CD4-positive, alpha-beta T cell treated with Interferon gamma for 1 hour (primary cell): Measurements from ENCODE around the gene MAN2A2.
"Not testable (repeated sequence)": the region's sequence is repeated elsewhere in the genome, so short reads cannot be mapped to it uniquely, and the experiment has no call there.

Source experiments
- DNase-seq: peaks from one replicate; pipeline ENCODE4 v3.0.0-alpha.2; 2020

The MAN2A2 gene

DNA sequence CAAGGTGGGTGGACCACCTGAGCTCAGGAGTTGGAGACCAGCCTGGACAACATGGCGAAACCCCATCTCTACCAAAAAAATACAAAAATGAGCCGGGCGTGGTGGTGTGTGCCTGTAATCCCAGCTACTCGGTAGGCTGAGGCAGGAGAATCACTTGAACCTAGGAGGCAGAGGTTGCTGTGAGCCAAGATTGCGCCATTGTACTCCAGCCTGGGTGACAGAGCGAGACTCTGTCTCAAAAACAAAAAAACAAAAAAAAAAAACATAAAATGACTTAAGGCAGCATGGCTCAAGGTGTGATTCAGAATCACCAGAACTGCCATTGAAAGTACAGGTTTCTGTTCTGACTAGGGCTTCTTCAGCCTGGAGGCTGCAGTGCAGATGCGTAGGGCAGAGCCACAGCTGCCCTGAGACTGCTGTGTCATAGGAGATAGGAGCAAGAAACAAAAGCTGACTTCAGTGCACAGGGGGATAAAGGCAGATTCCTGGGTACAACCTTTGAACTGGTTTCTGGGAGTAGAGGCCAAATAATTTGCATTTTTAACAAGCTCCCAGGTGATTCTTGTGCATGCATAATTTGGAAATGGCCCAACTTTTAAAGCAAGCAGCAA is 19.7 kb downstream of the MAN2A2 start:
- not testable (repeated sequence) for DNase-seq

- no peak for DNase-seq
Observed at GRCh38 chr15:90924375-90924774, 21.3 kb downstream of the MAN2A2 start.

- DNase-seq = not testable (repeated sequence)
Observed at GRCh38 chr15:90926766-90927165, 23.7 kb downstream of the MAN2A2 start.

GRCh38 chr15:90928106-90928505 is 25.0 kb downstream of the MAN2A2 start:
- not testable (repeated sequence) for DNase-seq

- DNase-seq = no peak
Observed at GRCh38 chr15:90929246-90930019, 26.3 kb downstream of the MAN2A2 start.

- no peak for DNase-seq
Observed at GRCh38 chr15:90930861-90931574, 27.9 kb downstream of the MAN2A2 start.

GRCh38 chr15:90931575-90931827 is 28.4 kb downstream of the MAN2A2 start:
- DNase-seq = no peak

DNA sequence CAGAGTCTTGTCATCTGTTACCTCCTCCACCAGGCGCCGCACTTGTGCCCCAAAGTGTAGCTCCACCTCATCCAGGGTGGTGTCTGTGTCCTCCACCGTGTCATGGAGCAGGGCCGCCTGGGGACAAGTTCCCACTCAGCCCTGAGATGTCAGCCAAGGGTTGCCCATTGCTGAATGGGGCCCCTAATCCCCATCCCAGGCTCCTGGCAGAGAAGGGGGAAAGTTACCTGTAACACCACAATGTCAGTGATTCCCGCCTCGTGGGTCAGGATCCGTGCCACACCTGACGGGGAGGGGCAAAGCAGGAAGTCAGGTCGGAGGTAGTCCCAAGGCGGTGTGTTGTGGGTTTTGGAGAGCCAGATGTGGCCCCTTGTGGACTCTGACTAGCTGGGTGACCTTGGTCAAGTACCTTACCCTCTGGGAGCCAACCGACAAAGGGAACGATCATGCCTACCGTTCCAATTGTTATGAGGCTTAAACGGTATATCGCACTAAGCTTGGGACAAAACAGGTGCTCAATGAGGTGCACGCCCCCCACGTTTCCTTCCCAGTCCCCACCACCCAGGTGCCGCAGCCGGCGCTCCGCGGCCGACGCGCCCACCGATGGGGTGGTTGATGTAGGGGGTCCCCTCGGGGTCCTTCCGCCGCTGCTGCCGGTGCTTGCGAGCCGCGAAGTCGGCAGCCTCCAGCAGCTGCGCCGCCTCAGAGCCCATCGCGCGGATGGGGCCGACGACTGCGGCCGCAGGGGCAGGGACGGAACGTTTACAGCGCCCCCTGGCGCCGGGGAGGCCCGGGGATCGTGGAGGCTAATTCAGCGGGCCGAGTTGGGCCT is 28.9 kb downstream of the MAN2A2 start, which contains the start of gene HDDC3:
HDDC3 (minus strand) TSS at position 722 of the 832 bp plus-strand sequence; CDS start at position 713, 9 bp downstream.
- peak; percentile 86 for DNase-seq

DNA sequence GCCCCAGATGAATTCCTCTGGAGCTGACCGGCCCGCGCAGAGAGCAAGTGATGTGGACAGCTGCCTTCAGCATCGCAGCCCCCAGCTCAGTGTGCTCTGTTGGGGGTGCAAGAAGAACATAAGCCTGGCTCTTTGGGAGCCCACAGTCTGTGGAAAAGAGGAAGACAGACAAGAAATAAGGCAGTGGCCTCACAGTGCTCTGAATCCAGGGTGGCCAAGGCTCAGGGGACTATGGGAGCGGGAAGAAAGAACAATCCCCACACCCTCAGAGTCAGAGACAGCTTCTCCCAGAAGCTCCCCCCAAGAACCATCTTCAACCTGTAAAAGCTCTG is 29.5 kb downstream of the MAN2A2 start:
- no peak for DNase-seq

DNA sequence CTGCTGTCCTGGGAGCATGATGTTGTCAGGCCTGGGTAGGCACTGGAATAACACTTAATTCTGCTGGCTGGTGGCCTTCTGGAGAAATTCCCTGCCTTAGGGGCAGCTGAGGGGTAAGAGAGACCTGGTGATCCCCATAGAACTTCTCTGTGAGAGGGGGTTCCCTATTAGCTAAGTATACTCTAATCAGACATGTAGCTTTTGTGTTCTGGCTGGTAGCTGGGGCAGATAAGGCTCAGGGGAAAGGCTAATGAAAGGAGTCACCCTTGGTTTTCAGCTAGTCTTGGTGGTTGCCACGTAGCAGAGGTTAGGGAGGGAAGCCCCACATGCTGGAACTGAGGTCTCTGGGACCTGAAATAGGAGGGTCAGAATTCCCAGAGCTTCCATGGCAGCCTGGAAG is 30.2 kb downstream of the MAN2A2 start:
- DNase-seq = no peak

GRCh38 chr15:90934256-90934948 is 31.3 kb downstream of the MAN2A2 start:
- peak; percentile 85 for DNase-seq

GRCh38 chr15:90934949-90935751 is 32.0 kb downstream of the MAN2A2 start, which contains the start of gene UNC45A:
Gene UNC45A, plus strand, starts transcription at chr15:90935285. Its CDS starts 40 bp downstream, at chr15:90935325.
- peak; percentile 92 for DNase-seq

DNA sequence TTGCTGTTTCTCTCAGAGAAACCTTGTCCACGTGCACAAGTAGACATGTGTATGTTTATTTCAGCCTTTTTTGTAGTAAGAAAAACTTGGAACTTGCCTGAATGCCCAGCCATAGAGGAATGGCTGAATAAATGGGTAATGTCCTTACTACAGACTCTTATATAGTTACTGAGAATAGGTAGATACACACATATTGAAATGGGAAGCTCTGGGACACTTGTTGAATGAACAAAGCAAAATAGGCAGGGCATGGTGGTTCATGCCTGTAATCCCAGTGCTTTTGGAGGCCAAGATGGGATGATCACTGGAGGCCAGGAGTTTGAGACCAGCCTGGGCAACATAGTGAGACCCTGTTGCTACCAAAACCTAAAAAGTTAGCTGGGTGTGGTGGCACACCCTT is 33.7 kb downstream of the MAN2A2 start:
- no peak for DNase-seq

DNA sequence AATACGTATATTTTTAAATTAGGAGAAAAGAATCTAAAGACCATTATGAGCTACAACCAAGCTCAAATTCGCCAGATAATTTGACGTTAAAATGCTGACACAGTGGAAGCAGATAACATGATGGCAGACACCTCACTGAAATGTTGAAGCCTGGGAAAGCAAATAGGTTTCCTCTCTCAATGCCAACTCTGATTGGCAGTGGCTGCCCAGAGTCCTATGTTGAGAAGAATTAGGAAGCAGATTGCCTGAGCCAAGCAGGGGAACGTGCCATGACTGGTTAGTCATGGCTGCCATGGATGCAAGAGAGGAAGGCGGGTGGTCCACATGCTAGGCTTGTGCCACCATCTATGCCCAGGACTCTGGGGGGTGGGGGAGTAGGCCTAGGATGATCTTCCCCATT is 35.2 kb downstream of the MAN2A2 start:
- no peak for DNase-seq

GRCh38 chr15:90939756-90940155 is 36.7 kb downstream of the MAN2A2 start:
- no peak for DNase-seq

DNA sequence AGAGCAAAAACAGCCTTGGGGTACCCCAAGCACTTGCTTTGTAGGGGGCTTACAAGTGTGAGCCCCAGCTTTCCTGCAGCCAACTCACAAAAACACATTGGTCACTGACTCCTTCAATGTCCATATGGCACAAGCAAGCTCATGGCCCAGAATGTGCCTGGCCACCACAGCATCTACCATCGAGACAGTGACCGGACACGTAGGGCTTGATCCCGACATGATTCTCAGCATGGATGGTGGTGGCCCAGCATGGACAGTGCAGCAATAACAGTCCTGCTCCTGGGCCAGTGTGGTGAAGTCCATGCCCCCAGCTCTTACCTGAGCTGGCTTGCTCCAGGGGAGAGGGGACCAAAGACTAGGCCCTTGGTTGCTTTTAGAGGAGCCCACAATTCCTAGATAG is 37.9 kb downstream of the MAN2A2 start:
- no peak for DNase-seq

- DNase-seq = no peak
Observed at GRCh38 chr15:90942354-90943120, 39.4 kb downstream of the MAN2A2 start.

DNA sequence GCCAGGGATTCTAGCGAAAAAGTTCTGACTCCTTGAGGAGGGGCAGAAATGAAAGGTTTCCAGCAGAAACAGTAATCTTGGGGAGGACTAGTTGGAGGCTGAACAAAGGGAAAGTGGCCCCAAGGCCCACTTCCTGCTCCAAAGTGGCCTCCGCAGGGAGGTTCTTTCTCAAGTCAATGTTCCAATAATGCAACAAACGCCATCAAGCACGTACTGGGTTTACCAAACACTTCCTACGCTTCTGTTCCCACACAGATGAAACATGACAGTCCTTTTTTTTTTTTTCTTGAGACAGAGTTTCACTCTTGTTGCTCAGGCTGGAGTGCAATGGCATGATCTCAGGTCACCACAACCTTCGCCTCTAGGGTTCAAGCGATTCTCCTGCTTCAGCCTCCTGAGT is 42.0 kb downstream of the MAN2A2 start:
- DNase-seq = no peak

DNA sequence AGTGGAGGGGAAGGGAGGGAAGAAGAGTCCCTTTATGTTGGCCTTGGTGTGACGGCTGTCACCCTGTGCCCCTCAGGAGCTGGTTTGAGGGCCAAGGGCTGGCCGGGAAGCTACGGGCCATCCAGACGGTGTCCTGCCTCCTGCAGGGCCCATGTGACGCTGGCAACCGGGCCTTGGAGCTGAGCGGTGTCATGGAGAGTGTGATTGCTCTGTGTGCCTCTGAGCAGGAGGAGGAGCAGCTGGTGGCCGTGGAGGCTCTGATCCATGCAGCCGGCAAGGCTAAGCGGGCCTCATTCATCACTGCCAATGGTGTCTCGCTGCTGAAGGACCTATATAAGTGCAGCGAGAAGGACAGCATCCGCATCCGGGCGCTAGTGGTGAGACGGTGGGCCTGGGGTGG is 43.4 kb downstream of the MAN2A2 start:
- DNase-seq = no peak

DNA sequence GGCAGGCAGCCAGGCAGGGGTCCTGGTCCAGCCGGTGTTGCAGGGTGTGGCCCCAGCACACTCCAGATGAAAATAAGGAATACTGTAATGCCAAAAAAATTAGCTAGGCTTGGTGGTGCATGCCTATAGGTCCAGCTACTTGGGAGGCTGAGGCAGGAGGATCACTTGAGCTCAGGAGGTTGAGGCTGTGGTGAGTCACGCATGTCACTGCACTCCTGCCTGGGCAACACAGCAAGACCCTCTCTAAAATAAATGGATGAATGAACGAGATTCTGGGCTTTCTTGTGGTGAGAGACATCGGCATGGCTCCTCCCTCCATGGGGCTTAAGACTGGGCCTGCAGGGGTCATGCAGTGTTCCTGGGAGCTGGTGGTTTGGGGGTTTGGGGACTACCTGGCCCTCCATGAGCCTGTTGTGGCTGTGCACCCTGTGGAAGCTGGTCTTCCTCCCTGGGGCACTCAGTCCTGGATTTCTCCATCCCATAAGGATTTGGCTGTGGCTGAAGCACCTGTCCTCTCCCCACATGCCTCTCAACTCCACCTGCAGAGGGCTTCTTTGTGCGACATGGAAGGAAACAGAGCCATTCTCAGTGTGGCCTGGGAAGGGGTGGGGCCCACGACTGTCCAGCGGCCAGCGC is 44.0 kb downstream of the MAN2A2 start:
- DNase-seq = no peak
